B cell (primary cell): ENCODE data around the gene SALL3. TPM values are rescaled to one million over a fixed set of nuclear protein-coding genes. Genes with fewer than 3 reads are reported as not detected.

Experiments used
- ATAC-seq: fragments of 200-7000 bp; cut with Tn5 transposase; one replicate; pipeline ENCODE4 v1.10.0; 2021; ENCODE audit warnings: low read depth, mild to moderate bottlenecking, moderate number of reproducible peaks, moderate library complexity
- CTCF ChIA-PET: fragments of 350-600 bp; sonication (Branson Sonifier 250); formaldehyde crosslinking; loops from one replicate; lab custom pipeline; 2021; ENCODE audit warnings: antibody characterized with exemption, inconsistent platforms; lab: Charles Lee
- POLR2A ChIA-PET: fragments of 350-600 bp; sonication (Branson Sonifier 250); formaldehyde crosslinking; loops from one replicate; lab custom pipeline; 2021; ENCODE audit warnings: antibody characterized with exemption; lab: Charles Lee
- DNase-seq: peaks from one replicate; pipeline ENCODE4 v3.0.0; 2013
- H2AFZ ChIP-seq: 2 replicates; pipeline ENCODE4 v1.6.1; 2012; ENCODE audit warnings: mild to moderate bottlenecking, low read depth, low read length; ENCODE audit not compliant: insufficient read depth, poor library complexity, severe bottlenecking
- H3K27ac ChIP-seq, 2 donors: 1 replicate in 1 of 2; 2 replicates in 1 of 2; pipeline ENCODE4 v1.5.1; 2012 to 2013; ENCODE audit warnings: low read length in 2 of 2, mild to moderate bottlenecking in 2 of 2, moderate library complexity in 1 of 2
- H3K27me3 ChIP-seq, 4 experiments: fragments of 200-600 bp in 1 of 4; sonication (generic) in 1 of 4; replicated peaks in 1 of 4; 1 replicate in 2 of 4; 2 replicates in 2 of 4; pipeline versions ENCODE4 v1.6.1 to v1.7.0; 2013 to 2016; ENCODE audit warnings: low read length in 3 of 4, mild to moderate bottlenecking in 2 of 4, mixed read lengths in 1 of 4, moderate library complexity in 1 of 4; ENCODE audit not compliant: insufficient read depth in 4 of 4, control insufficient read depth in 3 of 4; ENCODE audit errors: control extremely low read depth in 1 of 4
- H3K36me3 ChIP-seq, 2 experiments: replicated peaks in 1 of 2; 1 replicate in 1 of 2; 2 replicates in 1 of 2; pipeline versions ENCODE4 v1.6.1 to v1.7.1; 2013; ENCODE audit warnings: low read length in 1 of 2; ENCODE audit not compliant: insufficient read depth in 2 of 2, control insufficient read depth in 1 of 2; ENCODE audit errors: control extremely low read depth in 1 of 2, extremely low read depth in 1 of 2
- H3K4me1 ChIP-seq, 2 donors: fragments of 200-600 bp in 1 of 2; sonication (generic) in 1 of 2; 1 replicate in 1 of 2; 2 replicates in 1 of 2; pipeline versions ENCODE4 v1.5.1 to v1.6.1; 2013 to 2017; ENCODE audit warnings: low read length in 2 of 2; ENCODE audit not compliant: control insufficient read depth in 2 of 2, insufficient read depth in 2 of 2
- H3K4me2 ChIP-seq: replicated peaks from 2 replicates; pipeline ENCODE3; 2012; ENCODE audit warnings: mild to moderate bottlenecking, low read depth, low read length; ENCODE audit not compliant: poor library complexity, severe bottlenecking
- H3K4me3 ChIP-seq, 5 experiments: fragments of 200-600 bp in 1 of 5; sonication (generic) in 1 of 5; 1 replicate in 3 of 5; 2 replicates in 2 of 5; pipeline versions ENCODE4 v1.5.1 to v1.7.0; 2011 to 2016; ENCODE audit warnings: low read length in 4 of 5, mild to moderate bottlenecking in 4 of 5, low read depth in 2 of 5, control low read depth in 1 of 5, moderate library complexity in 1 of 5; ENCODE audit not compliant: insufficient read depth in 1 of 5; ENCODE audit errors: control extremely low read depth in 1 of 5, extremely low read depth in 1 of 5
- H3K79me2 ChIP-seq: fragments of 200-600 bp; sonication (generic); one replicate; pipeline ENCODE4 v1.6.0; 2016; ENCODE audit warnings: low read length; ENCODE audit not compliant: control insufficient read depth, insufficient read depth
- H3K9ac ChIP-seq: fragments of 200-600 bp; sonication (generic); 2 replicates; pipeline ENCODE4 v1.6.1; 2017; ENCODE audit warnings: mild to moderate bottlenecking, low read length, moderate library complexity
- H3K9me3 ChIP-seq, 3 donors: one replicate each; pipeline versions ENCODE4 v1.6.1 to v1.7.1; 2013; ENCODE audit warnings: low read length in 2 of 3; ENCODE audit not compliant: control insufficient read depth in 2 of 3, insufficient read depth in 1 of 3; ENCODE audit errors: control extremely low read depth in 1 of 3
- H4K20me1 ChIP-seq: 2 replicates; pipeline ENCODE4 v1.6.0; 2012; ENCODE audit warnings: mild to moderate bottlenecking, low read length; ENCODE audit not compliant: insufficient read depth, control insufficient read depth, poor library complexity, severe bottlenecking
- H3K27ac Mint-ChIP-seq: one replicate; pipeline ENCODE4 v1.8.0; 2021; ENCODE audit warnings: mixed read lengths
- H3K27me3 Mint-ChIP-seq: one replicate; pipeline ENCODE4 v1.8.0; 2021; ENCODE audit warnings: mixed read lengths
- H3K4me1 Mint-ChIP-seq: one replicate; pipeline ENCODE4 v1.8.0; 2021; ENCODE audit warnings: mixed read lengths
- H3K4me3 Mint-ChIP-seq: one replicate; pipeline ENCODE4 v1.8.0; 2021; ENCODE audit warnings: mixed read lengths
- H3K9me3 Mint-ChIP-seq: one replicate; pipeline ENCODE4 v1.8.0; 2022; ENCODE audit warnings: mixed read lengths; ENCODE audit not compliant: insufficient read depth
- CTCF ChIP-seq: fragments of 200-600 bp; IDR thresholded peaks from one replicate; pipeline ENCODE4 v1.8.0; 2022; ENCODE audit warnings: antibody characterized with exemption, mild to moderate bottlenecking
- EZH2 ChIP-seq: IDR thresholded peaks from 2 replicates; pipeline ENCODE4 v1.6.1; 2012; ENCODE audit warnings: borderline replicate concordance, low read depth, mild to moderate bottlenecking, moderate library complexity, low read length; ENCODE audit not compliant: insufficient read depth, poor library complexity, severe bottlenecking
- WGBS: methylation state at CpG from one replicate; pipeline ENCODE4 v1.1.5; 2013; ENCODE audit warnings: missing lambda C conversion rate; ENCODE audit not compliant: insufficient coverage; 5-methylcytosine and 5-hydroxymethylcytosine counted together
- intact Hi-C: fragments of 100-400 bp; cut with micrococcal nuclease; formaldehyde crosslinking; loops from one replicate; pipeline ENCODE4 v1.10.0; 2022
- polyA plus RNA-seq: library from polyadenylated mRNA; depleted of rRNA; stranded (reverse); fragments of >200 nt; gene quantifications from 2 replicates; pipeline ENCODE4 v1.2.3, GENCODE V29; 2012
- total RNA-seq, 2 donors: library from RNA; stranded (reverse); fragments of 120-200 nt in 1 of 2; gene quantifications; 1 replicate in 1 of 2; 2 replicates in 1 of 2; pipeline versions ENCODE4 v1.2.3 to v1.2.4, GENCODE V29; 2013 to 2022

SALL3 gene
- total and polyA plus RNA-seq, 2 donors (not counting 1 experiment from before 2014, with no cell fraction given): not detected

- no peaks in the 10 kb centered on the region for H3K79me2 ChIP-seq
- H3K4me1 ChIP-seq: peaks cover 4 to 5% of the 10 kb centered on the region in 2 donors
- TF ChIP-seq EZH2 (no peak), CTCF (no peak)
- no peak for ATAC-seq
- H3K9ac ChIP-seq: no peak overlapping the region
- DNase-seq: no peak
- no peaks in the 10 kb centered on the region for H3K36me3 ChIP-seq
- H3K4me2 ChIP-seq: no peak overlapping the region
- Mint-ChIP-seq H3K4me1 (peaks cover 9% of the 10 kb centered on the region), H3K4me3 (no peak overlapping the region), H3K9me3 (no peaks in the 10 kb centered on the region), H3K27ac (no peak overlapping the region), H3K27me3 (peaks cover 65% of the 10 kb centered on the region)
- WGBS: 12% methylated on average over 31 of the region's 31 CpGs
- no peak overlapping the region for H3K27ac ChIP-seq
- CTCF ChIA-PET: no interaction called here
- intact Hi-C loops: no loop called here
- H2AFZ ChIP-seq: no peak overlapping the region
- POLR2A ChIA-PET: no interaction called here
- H4K20me1 ChIP-seq: no peaks in the 10 kb centered on the region
- H3K27me3 ChIP-seq: peaks cover 2 to 57% (median 27%) of the 10 kb centered on the region in 4 experiments
- H3K4me3 ChIP-seq: no peak overlapping the region
- peaks cover 0 to 25% (median 0%) of the 10 kb centered on the region in 3 donors for H3K9me3 ChIP-seq
These were observed 6.7 kb upstream of the SALL3 start for GRCh38 chr18:78972930-78973331.

GRCh38 chr18:78973357-78974083 is 6.1 kb upstream of the SALL3 start:
- peaks cover 0 to 25% (median 0%) of the 10 kb centered on the region in 3 donors for H3K9me3 ChIP-seq
- no peaks in the 10 kb centered on the region for H3K79me2 ChIP-seq
- CTCF ChIA-PET: no interaction called here
- no peak overlapping the region for H3K9ac ChIP-seq
- no peak overlapping the region for H2AFZ ChIP-seq
- H3K4me1 Mint-ChIP-seq: peaks cover 11% of the 10 kb centered on the region
- H4K20me1 ChIP-seq: no peaks in the 10 kb centered on the region
- ATAC-seq (no peak), DNase-seq (no peak)
- H3K36me3 ChIP-seq: no peaks in the 10 kb centered on the region
- peaks cover 66% of the 10 kb centered on the region for H3K27me3 Mint-ChIP-seq
- TF ChIP-seq CTCF (no peak), EZH2 (no peak)
- H3K4me3 Mint-ChIP-seq: no peak overlapping the region
- H3K27ac Mint-ChIP-seq: no peak overlapping the region
- intact Hi-C loops: no loop called here
- peaks cover 2 to 61% (median 30%) of the 10 kb centered on the region in 4 experiments for H3K27me3 ChIP-seq
- WGBS: 13% methylated on average over 82 of the region's 82 CpGs
- H3K4me2 ChIP-seq: peak overlapping the region; percentile 46
- no peak overlapping the region for H3K4me3 ChIP-seq
- POLR2A ChIA-PET: no interaction called here
- no peak overlapping the region for H3K27ac ChIP-seq
- no peaks in the 10 kb centered on the region for H3K9me3 Mint-ChIP-seq
- H3K4me1 ChIP-seq: peaks cover 4 to 5% of the 10 kb centered on the region in 2 donors
